Bone marrow (tissue), 2 donors: ENCODE results near the gene TRIM75.
"Not testable (repeated sequence)": the region's sequence is repeated elsewhere in the genome, so short reads cannot be mapped to it uniquely, and the experiment has no call there.

ENCODE experiments used
- DNase-seq, 2 donors: peaks; one replicate each; lab custom pipeline; 2025; lab: John Stamatoyannopoulos, UW

TRIM75 gene

GRCh38 chr4:165053645-165054044, at the start of gene TRIM75:
TRIM75 (plus strand) TSS chr4:165053866; CDS start chr4:165059148, 5,282 bp downstream.
- DNase-seq: no peak

GRCh38 chr4:165005352-165005925, 48.2 kb upstream of the TRIM75 start:
- DNase-seq: no peak

- no peak for DNase-seq
These were observed 47.2 kb upstream of the TRIM75 start for GRCh38 chr4:165006456-165006855.

GRCh38 chr4:165006886-165007285, 46.8 kb upstream of the TRIM75 start:
- DNase-seq: no peak

GRCh38 chr4:165009493-165010227, 44.0 kb upstream of the TRIM75 start:
- no peak for DNase-seq

GRCh38 chr4:165010487-165010886, 43.2 kb upstream of the TRIM75 start:
- no peak for DNase-seq

GRCh38 chr4:165010991-165011390, 42.7 kb upstream of the TRIM75 start:
- DNase-seq: no peak

GRCh38 chr4:165011403-165011802, 42.3 kb upstream of the TRIM75 start:
- DNase-seq: no peak

- no peak for DNase-seq
These were observed 40.0 kb upstream of the TRIM75 start for GRCh38 chr4:165013691-165014090.

GRCh38 chr4:165016971-165017370, 36.7 kb upstream of the TRIM75 start:
- DNase-seq: no peak

GRCh38 chr4:165019995-165020394, 33.7 kb upstream of the TRIM75 start:
- DNase-seq: not testable (repeated sequence)

GRCh38 chr4:165025782-165026181, 27.9 kb upstream of the TRIM75 start:
- DNase-seq: not testable (repeated sequence)

GRCh38 chr4:165027762-165028402, 25.8 kb upstream of the TRIM75 start:
- DNase-seq: no peak

- DNase-seq: no peak
These were observed 22.0 kb upstream of the TRIM75 start, which contains the start of gene TRIM60 for GRCh38 chr4:165031436-165032211. TRIM60 (plus strand) TSS chr4:165031999; CDS start chr4:165040073, 8,074 bp downstream.

- DNase-seq: no peak
These were observed 5.5 kb upstream of the TRIM75 start for GRCh38 chr4:165048170-165048569.

GRCh38 chr4:165052627-165053026, 1.0 kb upstream of the TRIM75 start:
- DNase-seq: no peak

GRCh38 chr4:165055601-165056000, 1.9 kb downstream of the TRIM75 start:
- no peak for DNase-seq

- DNase-seq: no peak
These were observed 5.0 kb downstream of the TRIM75 start for GRCh38 chr4:165058666-165059065.

- no peak for DNase-seq
These were observed 5.7 kb downstream of the TRIM75 start for GRCh38 chr4:165059386-165059785.

GRCh38 chr4:165060938-165061337, 7.3 kb downstream of the TRIM75 start:
- no peak for DNase-seq

GRCh38 chr4:165070560-165070959, 16.9 kb downstream of the TRIM75 start:
- no peak for DNase-seq

- DNase-seq: not testable (repeated sequence)
These were observed 19.7 kb downstream of the TRIM75 start for GRCh38 chr4:165073346-165073745.
